Thymus (tissue), 11 donors: Measurements from ENCODE around the gene CRYGD. TPM values are rescaled to one million over a fixed set of nuclear protein-coding genes. Genes with fewer than 3 reads are reported as not detected.
"Not testable (repeated sequence)": the region's sequence is repeated elsewhere in the genome, so short reads cannot be mapped to it uniquely, and the experiment has no call there.

Source experiments
- DNase-seq, 9 donors: peaks; one replicate each; pipeline ENCODE4 v3.0.0-alpha.2; 2013; ENCODE audit warnings: low spot score in 9 of 9, low read depth in 6 of 9, missing footprints in 1 of 9
- H3K27ac ChIP-seq, 2 donors: one replicate each; pipeline ENCODE4 v1.5.1; 2013; ENCODE audit warnings: control low read depth in 1 of 2, low read depth in 1 of 2, low read length in 1 of 2, mild to moderate bottlenecking in 1 of 2, moderate library complexity in 1 of 2
- H3K27me3 ChIP-seq, 2 donors: one replicate each; pipeline ENCODE4 v1.5.1; 2013; ENCODE audit warnings: low read length in 1 of 2; ENCODE audit not compliant: control insufficient read depth in 2 of 2, insufficient read depth in 1 of 2
- H3K36me3 ChIP-seq, 2 donors: one replicate each; pipeline ENCODE4 v1.5.1; 2013; ENCODE audit warnings: low read length in 1 of 2, mild to moderate bottlenecking in 1 of 2, moderate library complexity in 1 of 2; ENCODE audit not compliant: control insufficient read depth in 2 of 2, insufficient read depth in 2 of 2
- H3K4me1 ChIP-seq, 2 donors: one replicate each; pipeline ENCODE4 v1.5.1; 2013; ENCODE audit warnings: low read length in 2 of 2; ENCODE audit not compliant: control insufficient read depth in 2 of 2, insufficient read depth in 2 of 2
- H3K4me3 ChIP-seq, 2 donors: one replicate each; pipeline ENCODE4 v1.5.1; 2013; ENCODE audit warnings: low read length in 2 of 2, control low read depth in 1 of 2, mild to moderate bottlenecking in 1 of 2
- H3K9me3 ChIP-seq, 2 donors: one replicate each; pipeline ENCODE4 v1.5.1; 2013; ENCODE audit warnings: low read length in 1 of 2, mild to moderate bottlenecking in 1 of 2; ENCODE audit not compliant: control insufficient read depth in 2 of 2, insufficient read depth in 1 of 2
- WGBS: extraction: QIAGEN DNeasy Blood & Tissue Kit; methylation state at CpG from one replicate; pipeline ENCODE4 v1.1.7; 2013; 5-methylcytosine and 5-hydroxymethylcytosine counted together
- polyA plus RNA-seq: library from polyadenylated mRNA; stranded (reverse); fragments of 200-250 nt; gene quantifications from one replicate; pipeline ENCODE4 v1.2.3, GENCODE V29; 2013
- total RNA-seq: library from RNA; stranded (reverse); fragments of 120-200 nt; gene quantifications from one replicate; pipeline ENCODE4 v1.2.4, GENCODE V29; 2013
- donor health status: healthy.

The CRYGD gene
- total and polyA plus RNA-seq, 2 donors = 0.27 TPM; not detected in 1

GRCh38 chr2:208147759-208148158 lies 23.4 kb upstream of the CRYGD start:
- 97% methylated on average over 3 of the region's 3 CpGs for WGBS
- no peak overlapping the region for H3K27ac ChIP-seq

GRCh38 chr2:208147008-208147407 lies 22.7 kb upstream of the CRYGD start:
- Histone ChIP-seq H3K36me3 (no peaks in the 10 kb centered on the region), H3K9me3 (no peaks in the 10 kb centered on the region), H3K4me1 (no peaks in the 10 kb centered on the region), H3K27ac (no peak overlapping the region), H3K27me3 (no peaks in the 10 kb centered on the region), H3K4me3 (no peak overlapping the region)
- DNase-seq = no peak

More at GRCh38 chr2:208147759-208148158, 23.4 kb upstream of the CRYGD start:
- no peak overlapping the region for H3K4me3 ChIP-seq
- no peaks in the 10 kb centered on the region for H3K9me3 ChIP-seq
- no peaks in the 10 kb centered on the region for H3K4me1 ChIP-seq
- no peaks in the 10 kb centered on the region for H3K27me3 ChIP-seq
- H3K36me3 ChIP-seq = no peaks in the 10 kb centered on the region
- DNase-seq = no peak

- Histone ChIP-seq H3K4me1 (no peaks in the 10 kb centered on the region), H3K4me3 (no peak within 1 kb of the TSS), H3K27ac (no peak within 1 kb of the TSS), H3K27me3 (no peaks in the 10 kb centered on the region), H3K36me3 (no peaks in the 10 kb centered on the region), H3K9me3 (no peaks in the 10 kb centered on the region)
- DNase-seq = no peak
- WGBS = 97% methylated on average over 6 of the region's 6 CpGs
These were observed 21.7 kb upstream of the CRYGD start, which contains the start of gene CRYGB for GRCh38 chr2:208146006-208146405. TSS of gene CRYGB (minus strand) at chr2:208146158. CDS start at chr2:208146120, 38 bp downstream.

GRCh38 chr2:208142925-208143799 lies 18.8 kb upstream of the CRYGD start:
- H3K27me3 ChIP-seq = no peaks in the 10 kb centered on the region
- no peaks in the 10 kb centered on the region for H3K36me3 ChIP-seq
- no peaks in the 10 kb centered on the region for H3K4me1 ChIP-seq
- 95% methylated on average over 14 of the region's 14 CpGs for WGBS
- H3K4me3 ChIP-seq = no peak overlapping the region
- H3K9me3 ChIP-seq = peaks cover 0 to 8% of the 10 kb centered on the region in 2 donors
- no peak overlapping the region for H3K27ac ChIP-seq
- DNase-seq = no peak

- Histone ChIP-seq H3K36me3 (no peaks in the 10 kb centered on the region), H3K4me1 (no peaks in the 10 kb centered on the region), H3K9me3 (peaks cover 0 to 12% of the 10 kb centered on the region in 2 donors), H3K4me3 (no peak overlapping the region), H3K27me3 (no peaks in the 10 kb centered on the region), H3K27ac (no peak overlapping the region)
- no peak for DNase-seq
- 93% methylated on average over 8 of the region's 8 CpGs for WGBS
These were observed 18.1 kb upstream of the CRYGD start for GRCh38 chr2:208142240-208142924.

GRCh38 chr2:208139447-208139846 lies 15.1 kb upstream of the CRYGD start:
- peaks cover 3 to 14% of the 10 kb centered on the region in 2 donors for H3K4me1 ChIP-seq
- H3K27ac ChIP-seq = no peak overlapping the region
- H3K4me3 ChIP-seq = no peak overlapping the region
- 91% methylated on average over 18 of the region's 18 CpGs for WGBS
- H3K9me3 ChIP-seq = peaks cover 0 to 14% of the 10 kb centered on the region in 2 donors
- DNase-seq = no peak
- H3K36me3 ChIP-seq = no peaks in the 10 kb centered on the region
- no peaks in the 10 kb centered on the region for H3K27me3 ChIP-seq

GRCh38 chr2:208138334-208138733 lies 14.0 kb upstream of the CRYGD start:
- peaks cover 3 to 14% of the 10 kb centered on the region in 2 donors for H3K4me1 ChIP-seq
- not testable (repeated sequence) for H3K4me3 ChIP-seq, H3K36me3 ChIP-seq, H3K27ac ChIP-seq, H3K27me3 ChIP-seq, DNase-seq
- H3K9me3 ChIP-seq = peaks cover 0 to 14% of the 10 kb centered on the region in 2 donors
- 99% methylated on average over 7 of the region's 7 CpGs for WGBS

- Histone ChIP-seq H3K4me1 (peaks cover 3 to 14% of the 10 kb centered on the region in 2 donors), H3K36me3 (no peaks in the 10 kb centered on the region), H3K9me3 (peaks cover 0 to 14% of the 10 kb centered on the region in 2 donors), H3K27ac (no peak overlapping the region), H3K27me3 (no peaks in the 10 kb centered on the region), H3K4me3 (no peak overlapping the region)
- no peak for DNase-seq
- 93% methylated on average over 2 of the region's 2 CpGs for WGBS
These were observed 12.4 kb upstream of the CRYGD start for GRCh38 chr2:208136716-208137094.
